ENCODE data around the gene RNF130. TPM values are rescaled to one million over a fixed set of nuclear protein-coding genes. Genes with fewer than 3 reads are reported as not detected.

Gene RNF130
- total and polyA plus RNA-seq, 4 donors: 24.9 to 93.1 (median 51.4) TPM

DNA sequence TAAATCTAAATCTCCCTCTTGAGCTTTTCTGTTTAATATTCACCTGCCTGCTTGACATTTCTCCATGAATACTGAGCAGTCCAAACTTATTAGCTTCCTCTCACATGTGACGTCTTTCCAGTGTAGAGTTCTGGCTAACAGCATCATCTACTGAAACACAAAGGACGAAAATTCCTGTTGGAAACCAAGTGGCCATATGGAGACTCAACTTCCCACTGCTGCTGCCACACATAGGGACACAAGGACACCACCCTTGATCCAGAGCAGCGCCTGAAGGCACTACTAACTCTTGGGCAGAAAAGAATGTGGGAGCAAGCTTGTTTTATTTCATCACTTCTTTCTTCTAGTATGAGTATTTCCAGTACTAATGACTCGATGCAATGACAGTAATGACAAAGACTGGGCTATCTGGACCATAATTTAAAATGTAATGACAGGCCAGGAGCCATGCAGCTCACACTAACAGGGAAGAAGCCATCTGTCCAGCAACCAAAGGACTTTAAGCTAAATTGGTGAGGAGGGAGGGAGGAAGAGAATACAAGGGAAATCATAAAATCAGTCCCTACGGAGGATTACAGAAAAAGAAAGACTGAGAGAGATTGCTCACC, 19.2 kb downstream of the RNF130 start:
- no peak overlapping the region for H3K27ac ChIP-seq (ENCODE audit: low read depth in 1 of 2, low read length in 2 of 2)
- DNase-seq (ENCODE audit: low spot score): no peak
- no peak overlapping the region for H3K9ac ChIP-seq (ENCODE audit: low read depth in 1 of 2, low read length in 2 of 2)
- peaks cover 2 to 30% (median 28%) of the 10 kb centered on the region in 4 donors for H3K4me1 ChIP-seq (ENCODE audit: control insufficient read depth in 4 of 4, insufficient read depth in 4 of 4, low read length in 3 of 4)
- no peak overlapping the region for H3K4me3 ChIP-seq (ENCODE audit: low read depth in 1 of 3, low read length in 3 of 3)
- TF ChIP-seq YY1 (IDR thresholded peaks at IDR 0.05): no peak
- no peak for TF ChIP-seq EGR1 (IDR thresholded peaks at IDR 0.05; ENCODE audit: low read depth in 2 of 2)
- no peak for TF ChIP-seq SP1 (IDR thresholded peaks at IDR 0.05)
- no peak for TF ChIP-seq GABPA (IDR thresholded peaks at IDR 0.05 in 1 of 2, conservative IDR thresholded peaks at IDR 0.05 in 1 of 2)
- no peak for TF ChIP-seq HNF4G (IDR thresholded peaks at IDR 0.05)
- TF ChIP-seq, protein P1, sequence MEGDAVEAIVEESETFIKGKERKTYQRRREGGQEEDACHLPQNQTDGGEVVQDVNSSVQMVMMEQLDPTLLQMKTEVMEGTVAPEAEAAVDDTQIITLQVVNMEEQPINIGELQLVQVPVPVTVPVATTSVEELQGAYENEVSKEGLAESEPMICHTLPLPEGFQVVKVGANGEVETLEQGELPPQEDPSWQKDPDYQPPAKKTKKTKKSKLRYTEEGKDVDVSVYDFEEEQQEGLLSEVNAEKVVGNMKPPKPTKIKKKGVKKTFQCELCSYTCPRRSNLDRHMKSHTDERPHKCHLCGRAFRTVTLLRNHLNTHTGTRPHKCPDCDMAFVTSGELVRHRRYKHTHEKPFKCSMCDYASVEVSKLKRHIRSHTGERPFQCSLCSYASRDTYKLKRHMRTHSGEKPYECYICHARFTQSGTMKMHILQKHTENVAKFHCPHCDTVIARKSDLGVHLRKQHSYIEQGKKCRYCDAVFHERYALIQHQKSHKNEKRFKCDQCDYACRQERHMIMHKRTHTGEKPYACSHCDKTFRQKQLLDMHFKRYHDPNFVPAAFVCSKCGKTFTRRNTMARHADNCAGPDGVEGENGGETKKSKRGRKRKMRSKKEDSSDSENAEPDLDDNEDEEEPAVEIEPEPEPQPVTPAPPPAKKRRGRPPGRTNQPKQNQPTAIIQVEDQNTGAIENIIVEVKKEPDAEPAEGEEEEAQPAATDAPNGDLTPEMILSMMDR (IDR thresholded peaks at IDR 0.05; ENCODE audit: low read depth, low read length, missing input control): no peak
- TF ChIP-seq ATF3 (IDR thresholded peaks at IDR 0.05): no peak
- TF ChIP-seq FOXA2 (IDR thresholded peaks at IDR 0.05): no peak
- no peak for TF ChIP-seq RXRA (IDR thresholded peaks at IDR 0.05)
- TF ChIP-seq, protein P2, sequence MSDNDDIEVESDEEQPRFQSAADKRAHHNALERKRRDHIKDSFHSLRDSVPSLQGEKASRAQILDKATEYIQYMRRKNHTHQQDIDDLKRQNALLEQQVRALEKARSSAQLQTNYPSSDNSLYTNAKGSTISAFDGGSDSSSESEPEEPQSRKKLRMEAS (IDR thresholded peaks at IDR 0.05): no peak
- TF ChIP-seq, protein P3, sequence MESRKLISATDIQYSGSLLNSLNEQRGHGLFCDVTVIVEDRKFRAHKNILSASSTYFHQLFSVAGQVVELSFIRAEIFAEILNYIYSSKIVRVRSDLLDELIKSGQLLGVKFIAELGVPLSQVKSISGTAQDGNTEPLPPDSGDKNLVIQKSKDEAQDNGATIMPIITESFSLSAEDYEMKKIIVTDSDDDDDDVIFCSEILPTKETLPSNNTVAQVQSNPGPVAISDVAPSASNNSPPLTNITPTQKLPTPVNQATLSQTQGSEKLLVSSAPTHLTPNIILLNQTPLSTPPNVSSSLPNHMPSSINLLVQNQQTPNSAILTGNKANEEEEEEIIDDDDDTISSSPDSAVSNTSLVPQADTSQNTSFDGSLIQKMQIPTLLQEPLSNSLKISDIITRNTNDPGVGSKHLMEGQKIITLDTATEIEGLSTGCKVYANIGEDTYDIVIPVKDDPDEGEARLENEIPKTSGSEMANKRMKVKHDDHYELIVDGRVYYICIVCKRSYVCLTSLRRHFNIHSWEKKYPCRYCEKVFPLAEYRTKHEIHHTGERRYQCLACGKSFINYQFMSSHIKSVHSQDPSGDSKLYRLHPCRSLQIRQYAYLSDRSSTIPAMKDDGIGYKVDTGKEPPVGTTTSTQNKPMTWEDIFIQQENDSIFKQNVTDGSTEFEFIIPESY (IDR thresholded peaks at IDR 0.05): no peak
- no peak for TF ChIP-seq NR2F2 (IDR thresholded peaks at IDR 0.05)
- TF ChIP-seq TAF1 (conservative IDR thresholded peaks at IDR 0.05): no peak
- TF ChIP-seq RAD21 (IDR thresholded peaks at IDR 0.05): no peak
- no peak for TF ChIP-seq JUND (IDR thresholded peaks at IDR 0.05)
- H3K27me3 ChIP-seq (ENCODE audit: control insufficient read depth in 4 of 4, insufficient read depth in 4 of 4, low read length in 3 of 4): no peaks in the 10 kb centered on the region
- no peaks in the 10 kb centered on the region for H3K36me3 ChIP-seq (ENCODE audit: control insufficient read depth in 4 of 4, insufficient read depth in 3 of 4, low read depth in 1 of 4, low read length in 3 of 4)
- 94% methylated on average over 5 of the region's 5 CpGs for WGBS
- H3K9me3 ChIP-seq (ENCODE audit: control insufficient read depth in 4 of 4, low read length in 3 of 4): no peaks in the 10 kb centered on the region

- no peak overlapping the region for H3K27ac ChIP-seq (ENCODE audit: low read depth in 1 of 2, low read length in 2 of 2)
- no peak overlapping the region for H3K9ac ChIP-seq (ENCODE audit: low read depth in 1 of 2, low read length in 2 of 2)
- no peaks in the 10 kb centered on the region for H3K27me3 ChIP-seq (ENCODE audit: control insufficient read depth in 4 of 4, insufficient read depth in 4 of 4, low read length in 3 of 4)
- no peak overlapping the region for H3K4me3 ChIP-seq (ENCODE audit: low read depth in 1 of 3, low read length in 3 of 3)
- no peak for DNase-seq (ENCODE audit: low spot score)
- H3K4me1 ChIP-seq (ENCODE audit: control insufficient read depth in 4 of 4, insufficient read depth in 4 of 4, low read length in 3 of 4): peaks cover 6 to 30% (median 28%) of the 10 kb centered on the region in 4 donors
- TF ChIP-seq RXRA (IDR thresholded peaks at IDR 0.05): peak in 1 of 2 donors; percentile 37
- TF ChIP-seq YY1 (IDR thresholded peaks at IDR 0.05): peak; percentile 29
- TF ChIP-seq HNF4A (conservative IDR thresholded peaks at IDR 0.05): peak; percentile 54 to 64
- TF ChIP-seq, protein P1 (IDR thresholded peaks at IDR 0.05; ENCODE audit: low read depth, low read length, missing input control): no peak
- WGBS: 65% methylated on average over 9 of the region's 9 CpGs
- no peaks in the 10 kb centered on the region for H3K36me3 ChIP-seq (ENCODE audit: control insufficient read depth in 4 of 4, insufficient read depth in 3 of 4, low read depth in 1 of 4, low read length in 3 of 4)
- no peaks in the 10 kb centered on the region for H3K9me3 ChIP-seq (ENCODE audit: control insufficient read depth in 4 of 4, low read length in 3 of 4)
Observed at GRCh38 chr5:180050121-180050940, 21.2 kb downstream of the RNF130 start.
